Transverse colon (tissue), 3 donors: ENCODE results near the gene CNNM3.

ENCODE experiments used
- CTCF ChIP-seq, 5 experiments: fragments of 200-600 bp in 3 of 5; fragments of 450-650 bp in 2 of 5; sonication (generic) in 3 of 5; IDR thresholded peaks; 1 replicate in 2 of 5; 2 replicates in 3 of 5; pipeline ENCODE4 v1.5.1; 2016 to 2017; ENCODE audit warnings: antibody characterized with exemption in 5 of 5, inconsistent platforms in 3 of 5, mild to moderate bottlenecking in 2 of 5, moderate library complexity in 1 of 5
- EP300 ChIP-seq: sonication (generic); formaldehyde crosslinking; IDR thresholded peaks from one replicate; pipeline ENCODE4 v1.6.1; 2017; ENCODE audit warnings: antibody characterized with exemption, low read depth
- POLR2A ChIP-seq: fragments of 450-650 bp; IDR thresholded peaks from one replicate; pipeline ENCODE4 v1.6.1; 2016; ENCODE audit warnings: antibody characterized with exemption, mild to moderate bottlenecking, moderate library complexity

DNA sequence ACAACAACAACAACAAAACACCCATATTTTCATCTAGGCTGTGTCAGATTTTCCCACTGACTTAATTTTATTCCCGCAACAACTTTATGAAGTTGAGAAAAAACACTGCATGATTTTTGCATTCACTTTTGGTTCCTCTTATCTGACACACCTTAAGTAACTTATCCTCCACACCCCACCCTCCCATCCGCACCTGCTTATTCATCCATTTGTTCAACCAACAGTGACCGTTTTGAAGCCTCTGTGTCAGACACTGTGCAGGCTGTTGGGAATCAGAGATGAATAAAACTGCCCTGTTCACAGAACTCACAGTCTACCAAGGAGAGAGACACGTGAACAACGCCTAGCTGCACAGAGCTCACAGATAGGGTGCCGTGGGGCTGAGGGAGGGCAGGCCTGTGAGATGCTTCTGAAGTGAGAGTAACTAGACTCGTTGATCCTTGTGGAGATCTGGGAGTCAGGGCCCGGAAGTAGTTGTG, 47.9 kb upstream of the CNNM3 start:
- no peak for TF ChIP-seq CTCF (IDR thresholded peaks at IDR 0.05)
- peak; percentile 60 for TF ChIP-seq POLR2A
- TF ChIP-seq EP300 = no peak
